ENCODE measurements around the gene IRF6.
"Not testable (repeated sequence)": the region's sequence is repeated elsewhere in the genome, so short reads cannot be mapped to it uniquely, and the experiment has no call there.

IRF6 gene

GRCh38 chr1:209800984-209801834 is 4.7 kb downstream of the IRF6 start:
- TF ChIP-seq CTCF (IDR thresholded peaks at IDR 0.05; ENCODE audit: control extremely low read depth, extremely low read depth, low read depth, missing control alignments) = no peak
- no peak for DNase-seq (ENCODE audit: extremely low spot score)
- ChIA-PET CTCF (interaction anchor here (1.0 to 4.5 kb wide), 5 partner anchors 7 to 26 kb away, joined by 3 to 16 read pairs (median 4); partner anchors contain the start of gene UTP25), POLR2A (no interaction called here)

- POLR2A ChIA-PET = no interaction called here
- DNase-seq (ENCODE audit: extremely low spot score) = no peak
- CTCF ChIA-PET = interaction anchor here (0.6 to 4.2 kb wide), 5 partner anchors 11 to 25 kb away, joined by 3 to 20 read pairs (median 3); partner anchors contain the start of gene C1orf74
- no peak for TF ChIP-seq CTCF (IDR thresholded peaks at IDR 0.05; ENCODE audit: control extremely low read depth, extremely low read depth, low read depth, missing control alignments)
Observed at GRCh38 chr1:209797978-209798639, 7.8 kb downstream of the IRF6 start.

- POLR2A ChIA-PET; DNase-seq (ENCODE audit: extremely low spot score): not testable (repeated sequence)
- CTCF ChIA-PET = interaction anchor here (1.0 to 1.1 kb wide), 2 partner anchors 28 to 29 kb away, joined by 3 to 6 read pairs; no protein-coding TSS in a partner anchor
Observed at GRCh38 chr1:209793711-209794110, 12.2 kb downstream of the IRF6 start.

- TF ChIP-seq CTCF (IDR thresholded peaks at IDR 0.05; ENCODE audit: control extremely low read depth, extremely low read depth, low read depth, missing control alignments) = no peak
- ChIA-PET CTCF (interaction anchor here (1.5 to 1.9 kb wide), 2 partner anchors 29 to 32 kb away, joined by 4 read pairs; no protein-coding TSS in a partner anchor), POLR2A (no interaction called here)
- DNase-seq (ENCODE audit: extremely low spot score) = no peak
Observed at GRCh38 chr1:209791920-209792319, 14.0 kb downstream of the IRF6 start.

GRCh38 chr1:209790286-209791193 is 15.4 kb downstream of the IRF6 start:
- POLR2A ChIA-PET = no interaction called here
- no peak for DNase-seq (ENCODE audit: extremely low spot score)
- TF ChIP-seq CTCF (IDR thresholded peaks at IDR 0.05; ENCODE audit: control extremely low read depth, extremely low read depth, low read depth, missing control alignments) = no peak
- CTCF ChIA-PET = interaction anchor here (0.6 to 1.9 kb wide), 4 partner anchors 30 to 37 kb away, joined by 3 to 5 read pairs (median 4); partner anchors contain the start of gene UTP25

GRCh38 chr1:209789245-209789644 is 16.7 kb downstream of the IRF6 start:
- CTCF ChIA-PET = no interaction called here
- no peak for TF ChIP-seq CTCF (IDR thresholded peaks at IDR 0.05; ENCODE audit: control extremely low read depth, extremely low read depth, low read depth, missing control alignments)
- POLR2A ChIA-PET = no interaction called here
- no peak for DNase-seq (ENCODE audit: extremely low spot score)

All from GM10248 (cell line).